DOHH2 (cell line): ENCODE results near the gene ARIH1.

Experiments used
- H3F3A ChIP-seq: fragments of 200-600 bp; sonication (generic), shearing (Covaris generic); 2 replicates; pipeline ENCODE4 v1.6.0; 2016; ENCODE audit warnings: antibody characterized with exemption, mild to moderate bottlenecking; ENCODE audit not compliant: control insufficient read depth, insufficient read depth
- H3K27ac ChIP-seq: fragments of 200-600 bp; sonication (generic); 2 replicates; pipeline ENCODE4 v1.5.1; 2014; ENCODE audit warnings: low read depth, mild to moderate bottlenecking, low read length, moderate library complexity
- H3K27me3 ChIP-seq: fragments of 200-600 bp; sonication (generic); 2 replicates; pipeline ENCODE4 v1.6.1; 2014; ENCODE audit warnings: mild to moderate bottlenecking, low read length, mixed read lengths; ENCODE audit not compliant: control insufficient read depth
- H3K36me3 ChIP-seq: fragments of 200-600 bp; sonication (generic); 2 replicates; pipeline ENCODE4 v1.6.1; 2014; ENCODE audit warnings: mild to moderate bottlenecking, low read length, moderate library complexity, mixed read lengths; ENCODE audit not compliant: control insufficient read depth
- H3K4me1 ChIP-seq: fragments of 200-600 bp; sonication (generic); 2 replicates; pipeline ENCODE4 v1.6.1; 2014; ENCODE audit warnings: mild to moderate bottlenecking, low read length, mixed read lengths; ENCODE audit not compliant: control insufficient read depth
- H3K4me2 ChIP-seq: fragments of 200-600 bp; sonication (generic); 2 replicates; pipeline ENCODE4 v1.6.0; 2014; ENCODE audit warnings: mild to moderate bottlenecking, low read length, moderate library complexity
- H3K4me3 ChIP-seq: fragments of 200-600 bp; sonication (generic); 2 replicates; pipeline ENCODE4 v1.5.1; 2014; ENCODE audit warnings: mild to moderate bottlenecking, low read length, mixed read lengths
- H3K79me2 ChIP-seq: fragments of 200-600 bp; sonication (generic); 2 replicates; pipeline ENCODE4 v1.6.1; 2014; ENCODE audit warnings: mild to moderate bottlenecking, low read length, mixed read lengths; ENCODE audit not compliant: control insufficient read depth
- H3K9me2 ChIP-seq: fragments of 200-600 bp; sonication (generic); replicated peaks from 2 replicates; pipeline ENCODE4 v1.6.1; 2014; ENCODE audit warnings: mild to moderate bottlenecking, low read length, mixed read lengths; ENCODE audit not compliant: control insufficient read depth
- H3K9me3 ChIP-seq: fragments of 200-600 bp; sonication (generic); 2 replicates; pipeline ENCODE4 v1.6.1; 2014; ENCODE audit warnings: antibody characterized with exemption, low read length, mixed read lengths; ENCODE audit not compliant: control insufficient read depth, insufficient read depth
- H4K20me1 ChIP-seq: fragments of 200-600 bp; sonication (generic); 2 replicates; pipeline ENCODE4 v1.6.0; 2014; ENCODE audit warnings: low read depth, mild to moderate bottlenecking, antibody characterized with exemption, low read length, moderate library complexity; ENCODE audit not compliant: control insufficient read depth, insufficient read depth
- CTCF ChIP-seq: fragments of 200-600 bp; sonication (generic); IDR thresholded peaks from one replicate; pipeline ENCODE4 v1.5.1; 2014; ENCODE audit warnings: antibody characterized with exemption, mild to moderate bottlenecking, low read depth, low read length; ENCODE audit not compliant: poor library complexity, severe bottlenecking
- EZH2phosphoT487 ChIP-seq: fragments of 200-600 bp; sonication (generic); IDR thresholded peaks from 2 replicates; pipeline ENCODE4 v1.6.1; 2017; ENCODE audit warnings: borderline replicate concordance, mild to moderate bottlenecking, antibody characterized with exemption, low read length, moderate library complexity, mixed read lengths

The ARIH1 gene

DNA sequence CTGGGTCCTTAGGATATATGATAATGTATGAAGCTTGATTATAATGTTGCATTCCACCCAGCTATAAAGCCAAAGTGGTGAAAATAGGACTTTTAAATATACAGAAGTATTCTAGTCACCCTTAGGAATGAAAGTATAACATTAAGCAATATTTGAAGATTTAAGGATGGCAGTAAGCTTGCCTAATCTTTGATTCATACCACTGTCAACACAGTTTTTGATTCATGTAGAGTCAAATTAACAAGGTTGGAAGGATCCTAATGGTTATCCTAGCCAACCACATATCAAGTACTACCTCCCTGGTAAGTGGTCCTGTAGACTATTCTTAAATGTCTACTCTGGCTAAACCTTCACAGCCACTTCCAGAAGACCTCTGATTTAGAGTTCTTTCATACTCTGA lies 18.6 kb downstream of the ARIH1 start:
- Histone ChIP-seq H3K4me1 (peaks cover 18% of the 10 kb centered on the region), H3K9me3 (no peaks in the 10 kb centered on the region), H3K79me2 (peaks cover 100% of the 10 kb centered on the region), H3K4me3 (no peak overlapping the region), H3K27me3 (no peaks in the 10 kb centered on the region), H3F3A (no peaks in the 10 kb centered on the region), H4K20me1 (peaks cover 33% of the 10 kb centered on the region), H3K36me3 (peaks cover 12% of the 10 kb centered on the region), H3K9me2 (no peaks in the 10 kb centered on the region), H3K27ac (no peak overlapping the region), H3K4me2 (no peak overlapping the region)
- TF ChIP-seq CTCF, result no peak
- TF ChIP-seq EZH2phosphoT487, result no peak

GRCh38 chr15:72493220-72493619 lies 19.1 kb downstream of the ARIH1 start:
- H4K20me1 ChIP-seq, result peaks cover 31% of the 10 kb centered on the region
- H3K4me1 ChIP-seq, result peaks cover 18% of the 10 kb centered on the region
- H3K27me3 ChIP-seq, result no peaks in the 10 kb centered on the region
- H3K4me2 ChIP-seq, result no peak overlapping the region
- no peak overlapping the region for H3K27ac ChIP-seq
- H3F3A ChIP-seq, result no peaks in the 10 kb centered on the region
- no peaks in the 10 kb centered on the region for H3K9me3 ChIP-seq
- H3K36me3 ChIP-seq, result peaks cover 12% of the 10 kb centered on the region
- H3K4me3 ChIP-seq, result no peak overlapping the region
- no peaks in the 10 kb centered on the region for H3K9me2 ChIP-seq
- no peak for TF ChIP-seq CTCF
- TF ChIP-seq EZH2phosphoT487, result no peak
- peaks cover 100% of the 10 kb centered on the region for H3K79me2 ChIP-seq

GRCh38 chr15:72495007-72495406 lies 20.9 kb downstream of the ARIH1 start:
- no peaks in the 10 kb centered on the region for H3F3A ChIP-seq

More at GRCh38 chr15:72495007-72495406, 20.9 kb downstream of the ARIH1 start:
- H3K4me3 ChIP-seq, result no peak overlapping the region
- H3K9me2 ChIP-seq, result no peaks in the 10 kb centered on the region
- peaks cover 97% of the 10 kb centered on the region for H3K79me2 ChIP-seq
- H3K9me3 ChIP-seq, result no peaks in the 10 kb centered on the region
- H3K36me3 ChIP-seq, result peaks cover 13% of the 10 kb centered on the region
- peaks cover 27% of the 10 kb centered on the region for H4K20me1 ChIP-seq
- TF ChIP-seq EZH2phosphoT487 (no peak), CTCF (no peak)
- no peak overlapping the region for H3K27ac ChIP-seq
- 0 out of 2 replicates have a peak overlapping the region, but pooled peaks have one; percentile 8 for H3K4me2 ChIP-seq
- H3K27me3 ChIP-seq, result no peaks in the 10 kb centered on the region
- H3K4me1 ChIP-seq, result peaks cover 18% of the 10 kb centered on the region
